PC-3 (cell line): ENCODE data around the gene RASD2. TPM values are rescaled to one million over a fixed set of nuclear protein-coding genes. Genes with fewer than 3 reads are reported as not detected.
"Not testable (repeated sequence)": the region's sequence is repeated elsewhere in the genome, so short reads cannot be mapped to it uniquely, and the experiment has no call there.

Experiments
- ATAC-seq: fragments of 200-7000 bp; cut with Tn5 transposase; 2 replicates; pipeline ENCODE4 v1.9.1; 2020; ENCODE audit warnings: mild to moderate bottlenecking, moderate library complexity
- Bru-seq: library from RNA; stranded (reverse); fragments of 400-500 nt; gene quantifications from one replicate; lab custom pipeline; 2021; lab: Mats Ljungman, UMichigan
- BruChase-seq, 2 experiments: library from RNA; stranded (reverse); fragments of 400-500 nt; gene quantifications; one replicate each; lab custom pipeline; 2021; lab: Mats Ljungman, UMichigan
- BruUV-seq: library from RNA; stranded (reverse); fragments of 400-500 nt; replicated peaks from 2 replicates; lab custom pipeline; 2021; lab: Mats Ljungman, UMichigan
- CTCF ChIA-PET: fragments of 300-600 bp; sonication (Branson Sonifier 250); formaldehyde crosslinking; loops from one replicate; lab custom pipeline; 2022; ENCODE audit warnings: antibody characterized with exemption; lab: Charles Lee
- POLR2A ChIA-PET: fragments of 300-600 bp; sonication (Branson Sonifier 250); formaldehyde crosslinking; loops from one replicate; lab custom pipeline; 2022; ENCODE audit warnings: antibody characterized with exemption; ENCODE audit not compliant: unreplicated experiment; lab: Charles Lee
- DNase-seq: peaks from one replicate; pipeline ENCODE4 v3.0.0-alpha.2; 2015
- H2AFZ ChIP-seq: fragments of 300-600 bp; sonication (generic); 2 replicates; pipeline ENCODE4 v1.6.0; 2016; ENCODE audit warnings: antibody characterized with exemption, low read length
- H3F3A ChIP-seq: fragments of 300-600 bp; sonication (generic); one replicate; pipeline ENCODE4 v1.6.0; 2017; ENCODE audit warnings: antibody characterized with exemption, low read length, control low read depth, mild to moderate bottlenecking; ENCODE audit not compliant: unreplicated experiment
- H3K27ac ChIP-seq: fragments of 300-600 bp; sonication (generic); 2 replicates; pipeline ENCODE4 v1.5.1; 2016; ENCODE audit warnings: mild to moderate bottlenecking, low read length
- H3K27me3 ChIP-seq: fragments of 300-600 bp; sonication (generic); 2 replicates; pipeline ENCODE4 v1.6.1; 2016; ENCODE audit warnings: low read length, mixed read lengths
- H3K36me3 ChIP-seq: fragments of 300-600 bp; sonication (generic); 2 replicates; pipeline ENCODE4 v1.6.1; 2016; ENCODE audit warnings: low read depth, mixed run types, low read length, mixed read lengths
- H3K4me1 ChIP-seq: fragments of 300-600 bp; sonication (generic); 2 replicates; pipeline ENCODE4 v1.5.1; 2016; ENCODE audit warnings: low read length; ENCODE audit not compliant: insufficient read depth
- H3K4me2 ChIP-seq: fragments of 300-600 bp; sonication (generic); 2 replicates; pipeline ENCODE4 v1.6.0; 2016; ENCODE audit warnings: low read length
- H3K4me3 ChIP-seq: fragments of 300-600 bp; sonication (generic); 2 replicates; pipeline ENCODE4 v1.5.1; 2016; ENCODE audit warnings: mild to moderate bottlenecking, low read length, mixed read lengths
- H3K79me2 ChIP-seq: fragments of 300-600 bp; sonication (generic); 2 replicates; pipeline ENCODE4 v1.6.1; 2017; ENCODE audit warnings: low read length, mixed read lengths
- H3K9ac ChIP-seq: fragments of 300-600 bp; sonication (generic); 2 replicates; pipeline ENCODE4 v1.6.0; 2016; ENCODE audit warnings: mild to moderate bottlenecking, low read length
- H3K9me2 ChIP-seq: fragments of 300-600 bp; sonication (generic); replicated peaks from 2 replicates; pipeline ENCODE4 v1.6.1; 2016; ENCODE audit warnings: mixed run types, low read length, mixed read lengths
- H3K9me3 ChIP-seq: fragments of 300-600 bp; sonication (generic); 2 replicates; pipeline ENCODE4 v1.6.1; 2016; ENCODE audit warnings: low read length, mixed read lengths
- H4K20me1 ChIP-seq: fragments of 300-600 bp; sonication (generic); 2 replicates; pipeline ENCODE4 v1.6.1; 2016; ENCODE audit warnings: low read length, mixed read lengths
- EZH2 ChIP-seq: fragments of 300-600 bp; sonication (generic); IDR thresholded peaks from one replicate; pipeline ENCODE4 v1.6.1; 2017; ENCODE audit warnings: antibody characterized with exemption, mild to moderate bottlenecking, low read length; ENCODE audit not compliant: unreplicated experiment
- EZH2phosphoT487 ChIP-seq: fragments of 300-600 bp; sonication (generic); IDR thresholded peaks from 2 replicates; pipeline ENCODE4 v1.6.1; 2018; ENCODE audit warnings: mild to moderate bottlenecking, antibody characterized with exemption, low read length, borderline replicate concordance
- intact Hi-C: fragments of 100-400 bp; cut with micrococcal nuclease; formaldehyde crosslinking; loops from 2 replicates; pipeline ENCODE4 v1.9.0; 2023
- long read RNA-seq: library from polyadenylated mRNA; unstranded; transcript quantifications from one replicate; pipeline ENCODE4 v2.0.0, GENCODE V29; 2021; ENCODE audit not compliant: unreplicated experiment
- total RNA-seq: library from RNA; depleted of rRNA; stranded (reverse); fragments of >200 nt; gene quantifications from 2 replicates; pipeline ENCODE4 v1.2.3, GENCODE V29; 2014; rRNA removed
- TF ChIP-seq, protein P1 (sequence below): fragments of 300-600 bp; sonication (generic); conservative IDR thresholded peaks from 2 replicates; pipeline ENCODE4 v1.5.1; 2017; ENCODE audit warnings: antibody characterized with exemption, low read depth, mild to moderate bottlenecking, low read length

The RASD2 gene, protein sequence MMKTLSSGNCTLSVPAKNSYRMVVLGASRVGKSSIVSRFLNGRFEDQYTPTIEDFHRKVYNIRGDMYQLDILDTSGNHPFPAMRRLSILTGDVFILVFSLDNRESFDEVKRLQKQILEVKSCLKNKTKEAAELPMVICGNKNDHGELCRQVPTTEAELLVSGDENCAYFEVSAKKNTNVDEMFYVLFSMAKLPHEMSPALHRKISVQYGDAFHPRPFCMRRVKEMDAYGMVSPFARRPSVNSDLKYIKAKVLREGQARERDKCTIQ
- total RNA-seq (0.07 and 0.46 TPM in 2 replicates), Bru-seq, nascent RNA (percentile 16 among the genes with signal in this experiment), BruChase-seq, experiment 1, labeled RNA remaining after a 6-hour chase (percentile 15 among the genes with signal in this experiment), BruChase-seq, experiment 2, labeled RNA remaining after a 2-hour chase (percentile 14 among the genes with signal in this experiment)
- long read RNA-seq, partial matches to known transcripts: 0 of 3 reads
- long read RNA-seq, other reads (novel, unspliced or antisense): 1 of 3 reads

DNA sequence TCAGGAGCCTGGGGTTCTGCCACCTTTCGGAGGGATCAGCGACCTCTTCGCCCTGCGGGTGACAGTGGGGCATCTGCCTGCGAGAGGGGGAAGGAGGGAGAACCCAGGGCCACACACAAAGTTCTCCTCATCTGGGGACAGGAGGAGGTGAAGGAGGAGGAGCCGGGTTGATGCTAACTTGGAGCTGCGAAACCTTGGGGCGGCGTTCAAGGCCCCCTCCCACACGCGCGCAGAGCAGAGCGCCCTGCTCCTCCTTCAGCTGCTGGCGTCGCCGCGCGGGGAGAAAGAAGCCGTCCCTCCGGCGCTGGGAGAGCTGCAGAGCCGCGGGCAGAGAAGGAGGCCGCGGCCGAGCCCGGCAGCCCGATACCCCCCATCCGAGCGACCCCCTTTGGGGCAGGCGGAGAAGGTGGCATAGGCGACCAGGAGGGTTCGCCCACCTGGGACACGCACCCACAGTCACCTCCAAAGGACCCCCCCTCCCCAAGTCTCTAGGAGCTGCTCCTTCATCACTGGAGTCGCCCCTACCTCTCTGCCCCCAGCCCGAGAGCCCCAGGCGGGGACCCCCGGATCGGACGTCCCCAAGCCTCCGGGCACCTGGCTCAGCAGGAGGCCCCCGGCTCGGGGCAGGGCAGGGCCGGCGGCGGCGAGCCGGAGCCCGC lies at the start of gene RASD2:
Gene RASD2, plus strand, starts transcription at position 237 of the 659 bp plus-strand sequence. CDS start 5,979 bp downstream, outside the sequence.
- no peaks in the 10 kb centered on the region for H3K9me2 ChIP-seq
- no peaks in the 10 kb centered on the region for H3K79me2 ChIP-seq
- no peaks in the 10 kb centered on the region for H3K9me3 ChIP-seq
- POLR2A ChIA-PET: interaction anchor here (0.7 kb wide), 1 partner anchor 524 kb away, joined by 3 read pairs; no protein-coding TSS in a partner anchor
- H3K9ac ChIP-seq: no peak within 1 kb of the TSS
- intact Hi-C loops: no loop called here
- no TSS peak for BruUV-seq
- H3K4me1 ChIP-seq: no peaks in the 10 kb centered on the region; the same call in 1 of the 2 replicates
- no peaks in the 10 kb centered on the region for H3F3A ChIP-seq
- H3K4me3 ChIP-seq: peak within 1 kb of the TSS; percentile 71
- H4K20me1 ChIP-seq: no peaks in the 10 kb centered on the region
- no peak for TF ChIP-seq EZH2
- TF ChIP-seq, protein P1, sequence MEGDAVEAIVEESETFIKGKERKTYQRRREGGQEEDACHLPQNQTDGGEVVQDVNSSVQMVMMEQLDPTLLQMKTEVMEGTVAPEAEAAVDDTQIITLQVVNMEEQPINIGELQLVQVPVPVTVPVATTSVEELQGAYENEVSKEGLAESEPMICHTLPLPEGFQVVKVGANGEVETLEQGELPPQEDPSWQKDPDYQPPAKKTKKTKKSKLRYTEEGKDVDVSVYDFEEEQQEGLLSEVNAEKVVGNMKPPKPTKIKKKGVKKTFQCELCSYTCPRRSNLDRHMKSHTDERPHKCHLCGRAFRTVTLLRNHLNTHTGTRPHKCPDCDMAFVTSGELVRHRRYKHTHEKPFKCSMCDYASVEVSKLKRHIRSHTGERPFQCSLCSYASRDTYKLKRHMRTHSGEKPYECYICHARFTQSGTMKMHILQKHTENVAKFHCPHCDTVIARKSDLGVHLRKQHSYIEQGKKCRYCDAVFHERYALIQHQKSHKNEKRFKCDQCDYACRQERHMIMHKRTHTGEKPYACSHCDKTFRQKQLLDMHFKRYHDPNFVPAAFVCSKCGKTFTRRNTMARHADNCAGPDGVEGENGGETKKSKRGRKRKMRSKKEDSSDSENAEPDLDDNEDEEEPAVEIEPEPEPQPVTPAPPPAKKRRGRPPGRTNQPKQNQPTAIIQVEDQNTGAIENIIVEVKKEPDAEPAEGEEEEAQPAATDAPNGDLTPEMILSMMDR: no peak
- H3K4me2 ChIP-seq: peak within 1 kb of the TSS; percentile 91
- CTCF ChIA-PET: no interaction called here
- H2AFZ ChIP-seq: peak within 1 kb of the TSS; percentile 84
- no peaks in the 10 kb centered on the region for H3K27me3 ChIP-seq
- no peak within 1 kb of the TSS for H3K27ac ChIP-seq
- DNase-seq (peak; percentile 20), ATAC-seq (peak; percentile 47)
- no peaks in the 10 kb centered on the region for H3K36me3 ChIP-seq

DNA sequence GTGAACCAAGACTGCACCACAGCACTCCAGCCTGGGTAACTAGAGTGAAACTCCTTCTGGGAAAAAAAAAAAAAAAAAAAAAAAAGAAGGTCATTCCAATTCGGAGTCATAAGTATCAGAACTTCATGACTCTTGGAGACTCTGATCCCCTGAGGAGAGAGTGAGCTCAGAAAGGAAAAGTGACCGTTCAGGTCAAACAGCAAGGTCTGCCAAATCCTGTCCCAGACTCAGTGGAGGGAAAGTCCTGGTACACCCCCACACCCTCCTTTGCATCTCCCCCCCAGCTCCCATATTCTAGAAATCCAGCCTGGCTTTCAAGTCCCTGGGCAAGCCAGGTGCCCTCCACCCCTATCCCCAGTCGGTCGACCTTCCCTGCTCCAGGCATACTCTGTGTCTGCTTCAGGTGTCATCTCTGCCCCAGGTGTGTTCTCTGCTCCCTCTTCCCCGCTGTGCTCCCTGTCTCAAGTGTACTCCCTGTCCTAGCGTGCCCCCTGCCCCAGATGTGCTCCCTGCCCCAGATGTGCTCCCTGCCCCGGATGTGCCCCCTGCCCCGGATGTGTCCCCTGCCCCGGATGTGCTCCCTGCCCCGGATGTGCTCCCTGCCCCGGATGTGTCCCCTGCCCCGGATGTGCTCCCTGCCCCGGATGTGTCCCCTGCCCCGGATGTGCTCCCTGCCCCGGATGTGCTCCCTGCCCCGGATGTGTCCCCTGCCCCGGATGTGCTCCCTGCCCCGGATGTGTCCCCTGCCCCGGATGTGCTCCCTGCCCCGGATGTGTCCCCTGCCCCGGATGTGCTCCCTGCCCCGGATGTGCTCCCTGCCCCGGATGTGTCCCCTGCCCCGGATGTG lies 49.3 kb upstream of the RASD2 start:
- DNase-seq, H3K9me3 ChIP-seq, BruUV-seq, H3K9ac ChIP-seq, H3K79me2 ChIP-seq, POLR2A ChIA-PET, H3K36me3 ChIP-seq, intact Hi-C loops, H2AFZ ChIP-seq, H3K27ac ChIP-seq, H3K4me3 ChIP-seq, H3K4me2 ChIP-seq, H3K4me1 ChIP-seq, H3F3A ChIP-seq, ATAC-seq, CTCF ChIA-PET, H3K9me2 ChIP-seq, H3K27me3 ChIP-seq, H4K20me1 ChIP-seq: not testable (repeated sequence)

DNA sequence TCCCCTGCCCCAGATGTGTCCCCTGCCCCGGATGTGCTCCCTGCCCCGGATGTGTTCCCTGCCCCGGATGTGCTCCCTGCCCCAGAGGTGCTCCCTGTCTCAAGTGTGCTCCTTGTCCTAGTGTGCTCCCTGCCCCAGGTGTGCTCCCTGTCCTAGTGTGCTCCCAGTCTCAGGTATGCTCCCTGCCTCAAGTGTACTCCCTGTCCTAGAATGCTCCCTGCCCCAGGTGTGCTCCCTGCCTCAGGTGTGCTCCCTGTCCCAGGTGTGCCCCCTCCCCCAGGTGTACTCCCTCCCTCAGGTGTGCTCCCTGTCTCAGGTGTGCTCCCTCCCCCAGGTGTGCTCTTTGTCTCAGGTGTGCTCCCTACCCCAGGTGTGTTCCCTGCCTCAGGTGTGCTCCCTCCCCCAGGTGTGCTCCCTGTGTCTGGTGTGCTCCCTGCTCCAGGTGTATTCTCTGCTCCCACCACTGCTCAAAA lies 48.7 kb upstream of the RASD2 start:
- Histone ChIP-seq H3K36me3 (no peaks in the 10 kb centered on the region), H3F3A (no peaks in the 10 kb centered on the region), H3K9ac (no peak overlapping the region), H3K27ac (no peak overlapping the region), H2AFZ (no peak overlapping the region), H3K27me3 (no peaks in the 10 kb centered on the region), H3K9me2 (no peaks in the 10 kb centered on the region), H3K79me2 (no peaks in the 10 kb centered on the region), H4K20me1 (no peaks in the 10 kb centered on the region), H3K4me2 (no peak overlapping the region), H3K4me3 (no peak overlapping the region), H3K4me1 (no peaks in the 10 kb centered on the region), H3K9me3 (no peaks in the 10 kb centered on the region)
- CTCF ChIA-PET: no interaction called here
- ATAC-seq (no peak), DNase-seq (no peak)
- TF ChIP-seq EZH2: no peak
- TF ChIP-seq EZH2phosphoT487: no peak
- TF ChIP-seq, protein P1: no peak
- intact Hi-C loops: no loop called here
- BruUV-seq: no TSS peak
- POLR2A ChIA-PET: no interaction called here
